SH-SY5Y (cell line): Measurements from ENCODE around the gene TJP3.

ENCODE experiments used
- GATA2 ChIP-seq: IDR thresholded peaks from 2 replicates; pipeline ENCODE4 v1.6.1; 2011; ENCODE audit warnings: mild to moderate bottlenecking, low read depth, low read length
- GATA3 ChIP-seq: IDR thresholded peaks from 2 replicates; pipeline ENCODE4 v1.6.1; 2011; ENCODE audit warnings: low read depth, mild to moderate bottlenecking, low read length, moderate library complexity

DNA sequence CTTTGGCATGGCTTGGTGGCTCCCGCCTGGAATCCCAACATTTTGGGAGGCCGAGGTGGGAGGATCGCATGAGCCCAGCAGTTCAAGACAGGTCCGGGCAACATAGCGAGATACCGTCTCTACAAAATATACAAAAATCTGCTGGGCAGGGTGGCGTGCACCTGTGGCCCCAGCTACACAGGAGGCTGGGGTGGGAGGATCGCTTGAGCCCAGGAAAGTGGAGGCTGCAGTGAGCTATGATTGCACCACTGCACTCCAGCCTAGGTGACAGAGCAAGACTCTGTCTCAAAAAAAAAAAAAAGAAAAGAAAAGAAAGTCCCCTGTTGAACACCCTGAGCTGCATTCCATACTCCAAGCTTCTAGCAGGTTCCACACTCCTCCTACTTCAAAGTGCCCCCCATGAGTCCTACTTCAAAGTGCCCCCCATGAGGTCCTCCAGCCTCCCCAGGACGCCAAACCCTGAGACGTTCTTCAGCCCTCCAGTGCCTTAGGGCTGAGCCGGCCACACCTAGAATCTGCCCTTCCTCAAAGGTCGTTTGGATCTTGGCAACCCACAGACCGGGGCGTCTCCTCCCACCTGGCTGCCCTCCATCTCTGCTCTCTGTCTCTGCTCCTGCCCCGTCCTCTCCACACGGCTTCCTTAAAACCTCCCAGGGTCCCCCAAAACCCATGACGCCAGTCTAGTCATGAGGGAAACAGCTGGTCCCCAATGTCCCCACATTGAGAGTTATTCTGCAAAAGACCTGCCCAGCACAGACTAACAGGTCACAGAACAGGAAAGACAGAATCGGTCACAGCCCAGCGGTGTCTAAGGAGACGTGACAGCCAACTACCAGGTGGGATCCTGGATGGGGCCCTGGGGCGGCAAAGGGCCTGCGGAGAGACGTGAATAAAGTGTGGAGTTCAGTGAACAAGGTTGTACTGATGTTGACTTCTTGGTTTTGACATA is 4.8 kb downstream of the TJP3 start:
- TF ChIP-seq GATA2 (no peak), GATA3 (no peak)
